ENCODE results near the gene BATF.

Gene BATF

DNA sequence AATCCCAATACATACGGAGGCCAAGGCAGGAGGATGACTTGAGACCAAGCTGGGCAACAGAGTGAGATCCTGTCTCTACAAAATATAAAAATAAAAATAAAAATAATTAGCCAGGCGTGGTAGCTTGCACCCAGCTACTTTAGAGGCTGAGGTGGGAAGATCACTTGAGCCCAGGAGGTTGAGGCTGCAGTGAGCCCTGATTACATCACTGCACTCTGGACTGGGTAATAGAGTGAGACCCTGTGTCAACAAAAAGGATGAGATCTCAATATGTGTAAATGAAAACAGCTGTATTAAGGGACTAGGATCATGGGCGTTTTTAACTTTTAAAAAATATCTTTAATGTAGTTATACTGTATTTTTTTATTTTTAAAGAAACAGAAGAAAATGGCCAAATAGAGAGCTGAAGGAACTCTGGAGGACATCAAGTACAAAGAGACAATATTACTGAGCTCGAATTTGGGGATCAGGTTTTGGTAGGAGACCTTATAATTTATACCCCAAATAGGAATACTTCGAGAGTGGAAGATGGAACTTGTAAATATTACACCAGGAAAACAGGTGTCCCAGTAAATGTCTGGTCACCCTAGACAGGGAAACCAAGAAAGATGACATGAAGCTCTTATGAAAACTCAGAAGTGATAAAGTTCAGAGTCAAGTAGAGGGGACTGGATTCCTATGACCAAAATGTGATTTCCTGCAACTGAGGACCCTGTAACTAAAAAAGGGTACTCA, 13.1 kb downstream of the BATF start:
- Mint-ChIP-seq H3K27ac (peak overlapping the region; percentile 38), H3K4me1 (peaks cover 76% of the 10 kb centered on the region), H3K27me3 (no peaks in the 10 kb centered on the region), H3K9me3 (no peaks in the 10 kb centered on the region), H3K4me3 (no peak overlapping the region), H3K36me3 (ENCODE audit: low read depth) (peaks cover 68% of the 10 kb centered on the region)
- no peak for DNase-seq
- ATAC-seq, result no peak

DNA sequence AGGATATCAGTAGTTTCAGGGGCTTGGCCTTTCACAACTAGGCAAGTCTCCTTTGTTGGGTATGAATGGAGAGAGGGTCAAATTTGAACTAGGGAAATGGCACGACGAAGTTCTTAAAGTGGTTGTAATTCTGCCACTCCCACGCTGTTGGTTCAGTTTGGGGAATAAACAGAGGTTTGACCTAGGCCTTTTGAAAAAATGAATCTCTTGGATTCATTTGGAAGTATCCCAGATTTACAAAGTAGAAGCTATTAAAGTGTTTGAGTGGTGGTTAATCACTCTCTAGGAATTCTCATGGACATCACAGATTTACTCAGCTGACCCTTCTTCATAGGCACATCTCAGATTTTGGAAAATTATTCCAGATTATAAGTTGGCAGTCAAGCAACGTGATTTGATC, 14.8 kb downstream of the BATF start:
- no peak for DNase-seq
- Mint-ChIP-seq H3K27ac (no peak overlapping the region), H3K4me1 (peaks cover 81% of the 10 kb centered on the region), H3K4me3 (no peak overlapping the region), H3K36me3 (ENCODE audit: low read depth) (peaks cover 66% of the 10 kb centered on the region), H3K27me3 (no peaks in the 10 kb centered on the region), H3K9me3 (no peaks in the 10 kb centered on the region)
- ATAC-seq, result no peak

DNA sequence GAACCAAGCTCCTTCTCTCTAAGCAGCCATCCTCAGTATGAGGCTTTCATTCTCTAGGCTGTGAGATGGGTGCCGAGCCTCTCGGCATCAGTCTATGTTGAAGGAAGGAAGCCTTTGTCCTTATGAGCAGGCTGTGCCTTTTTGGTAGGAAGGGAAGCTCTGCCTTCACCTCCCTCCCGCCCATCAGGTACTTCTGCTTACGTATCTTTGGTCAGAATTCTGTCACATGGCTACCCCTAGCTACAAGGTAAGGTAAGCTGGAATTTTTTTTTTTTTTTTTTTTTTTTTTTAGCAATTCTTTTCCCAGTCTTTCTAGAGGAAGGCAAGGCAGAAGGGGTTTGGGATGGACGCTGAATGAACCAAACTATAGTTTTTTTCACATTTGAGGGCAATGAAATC, 16.9 kb downstream of the BATF start:
- no peaks in the 10 kb centered on the region for H3K9me3 Mint-ChIP-seq
- peaks cover 82% of the 10 kb centered on the region for H3K4me1 Mint-ChIP-seq
- no peak overlapping the region for H3K4me3 Mint-ChIP-seq
- H3K36me3 Mint-ChIP-seq (ENCODE audit: low read depth), result peaks cover 51% of the 10 kb centered on the region
- ATAC-seq, result no peak
- H3K27ac Mint-ChIP-seq, result peak overlapping the region; percentile 98
- no peaks in the 10 kb centered on the region for H3K27me3 Mint-ChIP-seq
- no peak for DNase-seq

DNA sequence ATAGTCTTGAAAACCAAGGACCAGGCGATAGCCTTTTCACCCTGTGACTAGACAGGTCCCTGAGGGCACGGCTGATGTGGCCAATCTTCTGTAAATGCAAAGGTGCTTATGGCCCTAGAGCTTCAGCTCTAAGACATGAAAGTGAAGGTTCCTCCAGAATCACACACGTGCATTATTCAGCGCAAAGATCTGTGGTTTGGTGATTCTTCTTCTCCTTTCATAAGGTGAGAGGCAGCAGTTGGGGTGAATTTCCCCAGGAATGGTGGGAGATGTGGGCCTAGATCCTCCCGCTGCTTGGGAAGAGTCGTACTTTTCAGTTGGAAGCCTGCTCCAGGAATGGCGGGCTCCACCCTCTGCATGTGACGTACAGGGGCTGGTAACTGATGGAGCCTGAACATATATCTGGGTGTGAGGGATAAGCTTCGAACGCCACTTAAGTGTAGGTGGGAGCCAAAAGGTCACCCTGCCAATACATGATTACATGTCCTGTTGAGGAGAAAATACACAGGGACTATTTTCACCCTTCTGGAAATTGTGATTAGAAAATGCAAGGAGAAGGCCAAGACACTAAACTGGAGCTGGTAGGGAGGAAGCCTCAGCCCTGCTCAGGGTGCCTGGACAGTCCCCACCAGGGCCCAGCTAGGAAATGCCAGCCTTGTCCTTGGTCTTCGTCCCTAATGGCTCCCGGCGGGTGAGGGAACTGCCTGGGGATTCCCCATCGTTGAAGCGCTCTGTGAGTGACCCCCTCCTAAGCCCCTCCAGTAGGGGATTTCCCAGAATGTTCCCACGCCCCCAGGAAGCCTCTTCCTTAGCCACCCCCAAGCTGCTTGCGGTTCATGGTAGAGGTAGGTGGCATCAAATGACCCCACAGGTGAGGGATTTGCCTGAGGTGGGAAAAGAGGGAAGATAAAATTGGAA, 17.6 kb downstream of the BATF start:
- DNase-seq (no peak), ATAC-seq (peak; percentile 64)
- Mint-ChIP-seq H3K36me3 (ENCODE audit: low read depth) (peaks cover 53% of the 10 kb centered on the region), H3K4me3 (peak overlapping the region; percentile 35), H3K27me3 (no peaks in the 10 kb centered on the region), H3K27ac (peak overlapping the region; percentile 98), H3K9me3 (no peaks in the 10 kb centered on the region), H3K4me1 (peaks cover 84% of the 10 kb centered on the region)

DNA sequence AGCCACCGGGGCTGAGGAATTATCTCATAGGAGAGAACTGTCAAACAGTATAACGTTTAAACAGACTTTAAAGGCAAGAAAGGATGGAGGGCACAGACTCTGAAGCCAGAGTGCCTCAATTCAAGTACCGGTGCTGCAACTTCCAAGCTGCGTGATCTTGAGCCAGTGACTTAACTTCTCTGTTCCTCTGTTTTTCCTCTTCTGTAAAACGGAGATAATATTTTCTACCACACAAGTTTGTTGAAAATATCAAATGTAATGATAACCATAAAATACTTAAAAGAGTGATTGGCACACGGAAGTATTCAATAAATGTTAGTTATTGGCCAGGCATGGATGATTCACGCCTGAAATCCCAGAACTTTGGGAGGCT, 18.2 kb downstream of the BATF start:
- H3K4me3 Mint-ChIP-seq, result peak overlapping the region; percentile 35
- H3K4me1 Mint-ChIP-seq, result peaks cover 82% of the 10 kb centered on the region
- H3K27me3 Mint-ChIP-seq, result no peaks in the 10 kb centered on the region
- no peak for DNase-seq
- H3K27ac Mint-ChIP-seq, result peak overlapping the region; percentile 98
- peaks cover 50% of the 10 kb centered on the region for H3K36me3 Mint-ChIP-seq (ENCODE audit: low read depth)
- no peaks in the 10 kb centered on the region for H3K9me3 Mint-ChIP-seq
- no peak for ATAC-seq

DNA sequence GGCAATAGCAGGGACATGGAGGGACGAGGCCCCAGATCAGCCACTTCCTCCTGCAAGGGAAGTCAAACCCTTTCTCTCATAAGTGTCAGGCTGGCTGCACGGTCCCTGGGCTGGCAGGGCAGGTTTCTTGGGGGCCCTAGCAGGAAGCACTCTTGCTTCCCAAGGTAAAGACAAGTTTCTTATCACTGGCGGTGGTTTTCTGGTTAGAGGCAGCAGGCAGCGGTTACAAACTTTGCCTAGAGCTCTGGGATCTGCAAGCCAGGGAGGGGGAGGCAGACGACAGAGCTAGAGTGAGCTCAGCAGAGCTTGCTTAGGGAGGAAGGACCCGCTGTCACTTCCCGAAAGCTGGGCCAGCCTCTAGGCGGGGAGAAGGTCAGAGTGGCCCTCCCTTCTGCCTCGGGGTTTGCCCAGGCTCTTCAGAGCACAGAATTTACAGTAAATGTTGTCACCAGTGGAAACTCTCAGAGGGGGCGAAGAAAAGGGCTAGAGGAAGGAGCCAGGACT, 20.4 kb downstream of the BATF start:
- peak overlapping the region; percentile 71 for H3K4me3 Mint-ChIP-seq
- peaks cover 77% of the 10 kb centered on the region for H3K4me1 Mint-ChIP-seq
- ATAC-seq (peak; percentile 87), DNase-seq (peak; percentile 82)
- H3K27me3 Mint-ChIP-seq, result no peaks in the 10 kb centered on the region
- peaks cover 47% of the 10 kb centered on the region for H3K36me3 Mint-ChIP-seq (ENCODE audit: low read depth)
- H3K9me3 Mint-ChIP-seq, result no peaks in the 10 kb centered on the region
- H3K27ac Mint-ChIP-seq, result peak overlapping the region; percentile 98

DNA sequence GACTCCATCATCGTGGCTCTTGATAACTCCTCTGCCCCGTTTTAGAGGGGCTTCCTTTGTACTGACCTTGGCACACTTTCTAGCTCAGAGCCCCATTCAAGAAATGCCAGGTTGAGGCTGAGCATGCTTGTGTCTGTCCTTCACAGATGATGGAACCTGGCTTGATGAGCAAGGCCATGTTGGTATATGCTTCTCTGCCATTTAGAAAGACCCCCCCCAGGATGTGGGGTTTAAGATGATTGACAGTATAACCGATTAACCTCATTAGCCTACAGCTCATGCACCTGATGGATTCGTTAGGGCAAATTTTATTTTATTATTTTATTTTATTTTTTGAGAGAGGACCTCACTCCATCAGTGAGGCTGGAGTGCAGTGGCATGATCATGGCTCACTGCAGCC, 21.0 kb downstream of the BATF start:
- no peaks in the 10 kb centered on the region for H3K9me3 Mint-ChIP-seq
- DNase-seq, result no peak
- no peaks in the 10 kb centered on the region for H3K27me3 Mint-ChIP-seq
- ATAC-seq, result no peak
- H3K27ac Mint-ChIP-seq, result peak overlapping the region; percentile 98
- H3K4me3 Mint-ChIP-seq, result peak overlapping the region; percentile 71
- H3K4me1 Mint-ChIP-seq, result peaks cover 79% of the 10 kb centered on the region
- peaks cover 50% of the 10 kb centered on the region for H3K36me3 Mint-ChIP-seq (ENCODE audit: low read depth)

DNA sequence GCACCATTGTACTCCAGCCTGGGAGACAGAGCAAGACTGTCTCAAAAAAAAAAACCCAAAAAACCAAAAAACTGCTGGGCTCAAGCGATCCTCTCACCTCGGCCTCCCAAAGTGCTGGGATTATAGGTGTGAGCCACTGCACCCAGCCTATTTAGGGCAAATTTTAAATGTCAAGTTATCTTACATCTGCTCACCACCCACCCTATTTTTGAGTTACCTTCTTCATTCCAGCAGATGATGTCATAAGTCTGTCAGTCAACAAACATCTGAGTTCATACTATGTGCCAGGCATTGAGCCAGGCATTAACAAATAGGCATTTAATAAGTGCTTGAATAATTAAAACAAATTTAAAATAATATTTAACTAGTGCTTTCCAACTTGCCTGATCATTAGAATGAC, 21.5 kb downstream of the BATF start:
- no peak for ATAC-seq
- DNase-seq, result no peak
- Mint-ChIP-seq H3K27ac (peak overlapping the region; percentile 98), H3K4me1 (peaks cover 79% of the 10 kb centered on the region), H3K4me3 (no peak overlapping the region), H3K27me3 (no peaks in the 10 kb centered on the region), H3K36me3 (ENCODE audit: low read depth) (peaks cover 51% of the 10 kb centered on the region), H3K9me3 (no peaks in the 10 kb centered on the region)

DNA sequence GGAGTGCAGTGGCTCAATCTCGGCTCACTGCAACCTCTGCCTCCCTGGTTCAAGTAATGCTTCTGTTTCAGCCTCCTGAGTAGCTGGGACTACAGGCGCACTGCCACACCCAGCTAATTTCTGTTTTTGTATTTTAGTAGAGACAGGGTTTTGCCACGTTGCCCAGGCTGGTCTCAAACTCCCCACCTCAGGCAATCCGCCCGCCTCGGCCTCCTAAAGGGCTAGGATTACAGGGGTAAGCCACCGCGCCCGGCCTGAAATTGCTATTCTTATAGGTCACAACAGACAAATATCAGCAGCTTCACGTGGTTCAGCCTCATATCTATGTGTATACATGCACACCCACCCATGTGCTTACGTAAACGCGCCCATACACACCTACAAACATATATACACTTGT, 23.6 kb downstream of the BATF start:
- Mint-ChIP-seq H3K4me1 (peaks cover 72% of the 10 kb centered on the region), H3K27ac (no peak overlapping the region), H3K27me3 (no peaks in the 10 kb centered on the region), H3K9me3 (no peaks in the 10 kb centered on the region), H3K4me3 (no peak overlapping the region), H3K36me3 (ENCODE audit: low read depth) (peaks cover 39% of the 10 kb centered on the region)
- DNase-seq (no peak), ATAC-seq (no peak)

DNA sequence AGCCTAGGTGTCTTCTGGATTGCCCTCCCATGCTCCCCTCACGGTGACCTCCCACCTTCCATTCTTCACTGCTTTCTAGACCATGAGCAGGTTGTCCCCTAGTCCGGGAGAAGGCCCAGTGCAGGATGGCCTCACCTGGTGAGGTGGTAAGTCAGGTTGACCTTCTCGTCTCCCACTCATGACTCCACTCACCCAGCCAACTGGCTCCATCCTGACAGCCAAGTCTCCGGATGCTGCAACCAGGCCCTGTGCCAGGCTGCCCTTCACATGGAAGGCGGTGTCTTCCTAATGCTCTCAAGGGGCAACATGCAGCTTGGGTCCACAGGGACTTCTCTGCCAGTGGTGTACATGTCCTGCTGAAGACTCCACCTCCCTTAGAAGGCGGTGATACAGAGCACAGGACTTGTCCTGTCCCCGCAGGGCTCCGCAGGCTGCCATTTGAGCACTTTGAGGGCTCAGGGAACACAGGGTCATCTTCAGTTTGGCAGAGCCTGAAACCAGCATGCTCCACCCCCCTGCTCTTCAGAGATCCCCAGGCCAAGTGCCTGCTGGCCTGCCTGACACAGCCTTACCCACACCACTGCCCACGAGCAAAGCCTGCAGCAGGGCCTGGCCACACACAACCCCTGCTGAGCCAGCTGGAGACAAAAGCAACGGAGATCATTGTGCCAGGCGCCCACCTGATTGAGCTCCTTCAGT, 25.4 kb downstream of the BATF start:
- no peak for ATAC-seq
- Mint-ChIP-seq H3K36me3 (ENCODE audit: low read depth) (peaks cover 32% of the 10 kb centered on the region), H3K27me3 (no peaks in the 10 kb centered on the region), H3K4me3 (no peak overlapping the region), H3K27ac (peak overlapping the region; percentile 27), H3K9me3 (no peaks in the 10 kb centered on the region), H3K4me1 (peaks cover 61% of the 10 kb centered on the region)
- no peak for DNase-seq

DNA sequence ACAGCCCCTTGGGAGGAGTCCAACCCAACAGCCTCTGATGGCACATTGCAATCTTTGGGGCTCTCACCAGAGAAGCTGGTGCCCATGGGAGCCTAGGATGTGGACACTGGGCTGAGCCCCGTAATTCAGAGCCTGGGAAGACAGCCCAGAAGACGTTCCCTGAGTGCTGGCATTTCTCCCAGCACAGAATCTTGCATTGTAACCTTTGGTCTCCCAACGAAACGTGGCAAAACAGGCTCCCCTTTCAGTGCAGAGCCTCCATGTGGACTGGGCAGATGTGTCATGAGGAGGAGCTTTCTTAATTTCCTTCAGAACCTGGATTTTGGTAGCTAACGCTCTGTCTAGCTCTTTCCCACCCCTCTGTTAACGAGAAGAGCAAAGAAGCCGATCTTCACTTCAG, 26.3 kb downstream of the BATF start:
- Mint-ChIP-seq H3K4me1 (peaks cover 56% of the 10 kb centered on the region), H3K9me3 (no peaks in the 10 kb centered on the region), H3K27me3 (no peaks in the 10 kb centered on the region), H3K36me3 (ENCODE audit: low read depth) (peaks cover 32% of the 10 kb centered on the region), H3K4me3 (no peak overlapping the region), H3K27ac (peak overlapping the region; percentile 16)
- DNase-seq, result no peak
- ATAC-seq, result no peak

DNA sequence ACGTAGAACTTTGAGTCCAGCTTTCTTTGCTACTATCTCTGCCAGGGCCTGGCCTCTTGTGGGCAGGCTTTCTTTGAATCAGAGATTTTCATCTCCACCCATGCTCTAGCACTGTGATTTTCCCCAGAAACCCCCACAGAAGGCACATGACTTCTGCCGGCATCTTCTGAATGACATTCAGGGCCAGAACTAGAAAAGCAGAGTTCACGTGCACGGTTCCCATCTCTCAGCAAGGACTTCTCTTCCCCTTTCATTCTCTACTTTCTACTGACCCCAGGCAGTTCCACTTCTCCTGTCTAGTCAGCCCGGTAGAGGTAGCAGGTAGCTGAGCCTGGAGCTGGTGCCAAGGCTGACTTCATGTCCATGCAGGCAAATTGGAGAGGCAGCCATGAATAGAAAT, 26.9 kb downstream of the BATF start:
- no peak for DNase-seq
- H3K27ac Mint-ChIP-seq, result peak overlapping the region; percentile 16
- no peaks in the 10 kb centered on the region for H3K9me3 Mint-ChIP-seq
- peak; percentile 65 for ATAC-seq
- H3K4me1 Mint-ChIP-seq, result peaks cover 52% of the 10 kb centered on the region
- no peak overlapping the region for H3K4me3 Mint-ChIP-seq
- H3K36me3 Mint-ChIP-seq (ENCODE audit: low read depth), result peaks cover 32% of the 10 kb centered on the region
- no peaks in the 10 kb centered on the region for H3K27me3 Mint-ChIP-seq

DNA sequence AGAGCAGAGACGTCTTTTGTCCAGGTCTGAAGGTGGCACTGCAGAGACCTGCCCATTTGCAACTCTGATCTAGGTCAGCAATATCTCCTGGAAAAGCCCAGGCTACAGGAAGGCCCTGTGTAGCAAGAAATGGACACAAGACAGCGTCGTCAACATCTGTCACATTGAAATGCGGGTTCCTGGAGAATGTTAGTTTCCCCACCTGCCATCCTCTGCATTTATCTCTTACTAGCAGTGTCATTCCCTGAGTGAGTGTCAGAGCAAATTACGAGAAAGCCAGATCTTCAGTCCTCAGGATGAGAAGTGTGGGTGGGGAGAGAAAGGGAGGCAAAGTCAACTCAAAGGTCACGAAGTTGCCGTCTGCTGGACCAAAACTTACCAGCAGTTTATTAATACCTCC, 28.8 kb downstream of the BATF start:
- H3K27me3 Mint-ChIP-seq, result no peaks in the 10 kb centered on the region
- ATAC-seq, result no peak
- no peaks in the 10 kb centered on the region for H3K9me3 Mint-ChIP-seq
- DNase-seq, result no peak
- no peak overlapping the region for H3K4me3 Mint-ChIP-seq
- peaks cover 20% of the 10 kb centered on the region for H3K36me3 Mint-ChIP-seq (ENCODE audit: low read depth)
- no peak overlapping the region for H3K27ac Mint-ChIP-seq
- peaks cover 44% of the 10 kb centered on the region for H3K4me1 Mint-ChIP-seq

DNA sequence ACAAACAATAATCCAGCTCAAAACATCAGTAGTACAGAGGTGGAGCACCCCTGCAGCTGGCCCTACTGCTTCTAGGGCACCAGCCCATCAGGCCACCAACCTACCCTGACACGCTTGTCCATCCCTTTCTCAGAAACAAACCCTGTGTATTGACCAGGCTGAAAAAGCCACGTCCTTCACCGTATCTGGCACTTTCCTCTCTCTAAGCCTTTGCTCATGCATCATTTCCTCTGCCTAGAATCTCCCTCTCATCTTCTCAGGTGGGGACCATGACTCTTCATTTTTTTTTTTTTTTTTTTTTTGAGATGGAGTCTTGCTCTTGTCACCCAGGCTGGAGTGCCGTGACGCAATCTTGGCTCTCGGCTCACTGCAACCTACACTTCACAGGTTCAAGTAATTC, 30.9 kb downstream of the BATF start:
- peaks cover 38% of the 10 kb centered on the region for H3K4me1 Mint-ChIP-seq
- H3K9me3 Mint-ChIP-seq, result no peaks in the 10 kb centered on the region
- peaks cover 7% of the 10 kb centered on the region for H3K36me3 Mint-ChIP-seq (ENCODE audit: low read depth)
- ATAC-seq (no peak), DNase-seq (no peak)
- no peak overlapping the region for H3K4me3 Mint-ChIP-seq
- no peaks in the 10 kb centered on the region for H3K27me3 Mint-ChIP-seq
- no peak overlapping the region for H3K27ac Mint-ChIP-seq
